ENCODE results near the gene METAP2. TPM values are rescaled to one million over a fixed set of nuclear protein-coding genes. Genes with fewer than 3 reads are reported as not detected.

Gene METAP2
- total RNA-seq, 1 donor from 2014 or later = 83.5 TPM

GRCh38 chr12:95549392-95550084 lies 75.6 kb downstream of the METAP2 start:
- no peak for DNase-seq (ENCODE audit: low read depth)

- DNase-seq (ENCODE audit: low read depth) = no peak
These were observed 77.4 kb downstream of the METAP2 start, which contains the start of gene USP44 for GRCh38 chr12:95551305-95551704. Gene USP44 (minus strand): TSS chr12:95551476. CDS start chr12:95534256, 17,220 bp downstream.

- no peak for DNase-seq (ENCODE audit: low read depth)
These were observed 78.1 kb downstream of the METAP2 start for GRCh38 chr12:95551913-95552516.

GRCh38 chr12:95553197-95553943 lies 79.4 kb downstream of the METAP2 start:
- DNase-seq (ENCODE audit: low read depth) = no peak

- DNase-seq (ENCODE audit: low read depth) = no peak
These were observed 80.7 kb downstream of the METAP2 start for GRCh38 chr12:95554532-95555071.

GRCh38 chr12:95557625-95558024 lies 83.7 kb downstream of the METAP2 start:
- DNase-seq (ENCODE audit: low read depth) = no peak

Other genes starting within 250 kb of the METAP2 start
- gene USP44, start 77.3 kb downstream of the METAP2 start, total RNA-seq = 4.2 and 7.2 TPM in 2 replicates